C4-2B (cell line): Measurements from ENCODE around the gene ARMC10.

ENCODE experiments used
- ZFX ChIP-seq: fragments of 450-650 bp; IDR thresholded peaks from 2 replicates; pipeline ENCODE4 v1.6.1; 2017
- TF ChIP-seq, protein P1 (sequence below): fragments of 450-650 bp; conservative IDR thresholded peaks from 2 replicates; pipeline ENCODE4 v1.5.1; 2017; ENCODE audit warnings: mild to moderate bottlenecking

DNA sequence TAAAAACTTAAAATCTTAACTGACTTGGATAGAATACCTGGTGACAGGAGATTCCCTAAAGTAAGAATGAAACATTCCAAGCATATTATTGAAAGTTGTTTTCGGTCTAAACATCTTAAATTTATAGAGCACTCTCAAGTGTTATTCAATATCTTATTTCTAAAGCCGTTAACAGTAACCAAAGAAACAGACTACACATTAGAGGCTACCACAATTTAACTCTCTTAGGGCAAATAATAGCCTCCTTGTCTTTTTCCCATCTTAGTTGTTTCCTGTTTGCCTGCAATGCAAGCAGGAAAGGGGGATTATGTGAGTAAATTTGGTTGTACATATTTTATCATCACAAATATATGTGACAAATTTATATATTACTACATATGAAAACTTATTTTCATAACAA is 42.5 kb downstream of the ARMC10 start:
- TF ChIP-seq, protein P1, sequence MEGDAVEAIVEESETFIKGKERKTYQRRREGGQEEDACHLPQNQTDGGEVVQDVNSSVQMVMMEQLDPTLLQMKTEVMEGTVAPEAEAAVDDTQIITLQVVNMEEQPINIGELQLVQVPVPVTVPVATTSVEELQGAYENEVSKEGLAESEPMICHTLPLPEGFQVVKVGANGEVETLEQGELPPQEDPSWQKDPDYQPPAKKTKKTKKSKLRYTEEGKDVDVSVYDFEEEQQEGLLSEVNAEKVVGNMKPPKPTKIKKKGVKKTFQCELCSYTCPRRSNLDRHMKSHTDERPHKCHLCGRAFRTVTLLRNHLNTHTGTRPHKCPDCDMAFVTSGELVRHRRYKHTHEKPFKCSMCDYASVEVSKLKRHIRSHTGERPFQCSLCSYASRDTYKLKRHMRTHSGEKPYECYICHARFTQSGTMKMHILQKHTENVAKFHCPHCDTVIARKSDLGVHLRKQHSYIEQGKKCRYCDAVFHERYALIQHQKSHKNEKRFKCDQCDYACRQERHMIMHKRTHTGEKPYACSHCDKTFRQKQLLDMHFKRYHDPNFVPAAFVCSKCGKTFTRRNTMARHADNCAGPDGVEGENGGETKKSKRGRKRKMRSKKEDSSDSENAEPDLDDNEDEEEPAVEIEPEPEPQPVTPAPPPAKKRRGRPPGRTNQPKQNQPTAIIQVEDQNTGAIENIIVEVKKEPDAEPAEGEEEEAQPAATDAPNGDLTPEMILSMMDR = no peak
- TF ChIP-seq ZFX = no peak
